Measurements from ENCODE around the gene SCPEP1.

DNA sequence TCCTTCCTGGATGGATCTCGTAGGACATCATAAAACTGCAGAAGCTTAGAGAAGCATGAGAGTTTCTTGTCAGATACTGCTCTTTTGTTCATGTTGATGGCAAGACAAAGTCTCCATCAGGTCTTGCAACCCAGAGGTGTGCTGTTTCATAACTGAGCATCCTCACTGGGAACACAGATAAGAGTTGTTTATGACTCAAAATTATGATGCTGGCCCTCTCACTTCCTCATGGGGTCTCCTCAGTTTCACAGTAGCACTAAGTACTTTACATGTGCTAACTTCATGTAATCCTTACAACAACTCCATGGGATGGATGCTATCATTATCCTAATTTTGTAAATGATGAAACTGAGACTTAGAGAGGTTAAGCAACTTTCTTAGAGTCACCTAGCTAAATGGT lies 14.4 kb downstream of the SCPEP1 start:
- TF ChIP-seq FOXM1 (IDR thresholded peaks at IDR 0.05; ENCODE audit: low read depth), result no peak
- no peak for TF ChIP-seq CTCF (IDR thresholded peaks at IDR 0.05)
- no peak for TF ChIP-seq RAD21 (IDR thresholded peaks at IDR 0.05; ENCODE audit: low read length)
- no peak for TF ChIP-seq SIN3A (IDR thresholded peaks at IDR 0.05; ENCODE audit: borderline replicate concordance, low read depth, low read length)
- no peak for TF ChIP-seq MAX (IDR thresholded peaks at IDR 0.05; ENCODE audit: low read depth)
- no peak for TF ChIP-seq NFIC (IDR thresholded peaks at IDR 0.05; ENCODE audit: borderline replicate concordance)
- TF ChIP-seq MEF2A (IDR thresholded peaks at IDR 0.05; ENCODE audit: borderline replicate concordance, low read depth), result no peak
- no peak for TF ChIP-seq YY1 (IDR thresholded peaks at IDR 0.05; ENCODE audit: low read depth)
- TF ChIP-seq EP300 (IDR thresholded peaks at IDR 0.05; ENCODE audit: borderline replicate concordance in 1 of 2, low read depth in 1 of 2, low read length in 1 of 2), result no peak
- TF ChIP-seq RFX5 (IDR thresholded peaks at IDR 0.05; ENCODE audit: low read length), result no peak
